Gastrocnemius medialis (tissue), 4 donors: ENCODE results near the gene TTC4. TPM values are rescaled to one million over a fixed set of nuclear protein-coding genes. Genes with fewer than 3 reads are reported as not detected.

Experiments
- ATAC-seq, 2 donors: fragments of 150-250 bp; one replicate each; pipeline ENCODE4 v1.9.1; 2016
- DNase-seq, 2 donors: peaks; one replicate each; pipeline ENCODE4 v3.0.0-alpha.2; 2019
- H3K27ac ChIP-seq, 4 donors: fragments of 200-600 bp; sonication (generic); 1 replicate in 1 of 4; 2 replicates in 3 of 4; pipeline ENCODE4 v1.5.1; 2016 to 2018; ENCODE audit warnings: mild to moderate bottlenecking in 2 of 4, moderate library complexity in 1 of 4
- H3K27me3 ChIP-seq, 3 donors: fragments of 200-600 bp; sonication (generic) in 2 of 3; 1 replicate in 1 of 3; 2 replicates in 2 of 3; pipeline versions ENCODE4 v1.5.1 to v1.6.0; 2016 to 2019; ENCODE audit warnings: mild to moderate bottlenecking in 1 of 3, moderate library complexity in 1 of 3
- H3K36me3 ChIP-seq, 2 donors: fragments of 200-600 bp; sonication (generic) in 1 of 2; one replicate each; pipeline ENCODE4 v1.5.1; 2017 to 2018
- H3K4me1 ChIP-seq, 2 donors: fragments of 200-600 bp; sonication (generic) in 1 of 2; one replicate each; pipeline ENCODE4 v1.5.1; 2016 to 2017; ENCODE audit warnings: mild to moderate bottlenecking in 2 of 2
- H3K4me3 ChIP-seq, 4 donors: fragments of 200-600 bp; sonication (generic) in 3 of 4; 1 replicate in 1 of 4; 2 replicates in 3 of 4; pipeline ENCODE4 v1.5.1; 2016 to 2019; ENCODE audit warnings: mild to moderate bottlenecking in 2 of 4
- H3K9me3 ChIP-seq, 3 donors: fragments of 200-600 bp; sonication (generic) in 2 of 3; 1 replicate in 1 of 3; 2 replicates in 2 of 3; pipeline ENCODE4 v1.5.1; 2016 to 2019
- POLR2A ChIP-seq, 2 donors: fragments of 450-650 bp; IDR thresholded peaks; one replicate each; pipeline ENCODE4 v1.6.1; 2017; ENCODE audit warnings: antibody characterized with exemption in 2 of 2, mild to moderate bottlenecking in 2 of 2, moderate library complexity in 2 of 2
- in situ Hi-C, 4 donors: fragments of 200-750 bp; cut with MboI; loops; one replicate each; pipeline versions ENCODE4 v1.15.0 to v1.8.0; 2017; ENCODE audit warnings: low sequenced_read_pairs in 4 of 4
- intact Hi-C: fragments of 100-400 bp; cut with DNase I; formaldehyde crosslinking; loops from one replicate; pipeline ENCODE4 v1.15.1; 2023; ENCODE audit warnings: low total_unique reads
- total RNA-seq, 4 donors: library from RNA; depleted of rRNA; stranded (reverse); fragments of >200 nt; gene quantifications; one replicate each; pipeline versions ENCODE4 v1.1.0 to v1.2.3, GENCODE V29; 2016
- TF ChIP-seq, protein P1 (sequence below), 5 experiments: fragments of 450-650 bp in 3 of 5; fragments of 200-600 bp in 2 of 5; sonication (generic) in 2 of 5; IDR thresholded peaks in 4 of 5; conservative IDR thresholded peaks in 1 of 5; 1 replicate in 4 of 5; 2 replicates in 1 of 5; pipeline ENCODE4 v1.5.1; 2016 to 2019; ENCODE audit warnings: antibody characterized with exemption in 5 of 5, mild to moderate bottlenecking in 3 of 5, moderate library complexity in 3 of 5

TTC4 gene
- total RNA-seq, 4 donors from 2014 or later, result 26.7 to 44.3 (median 31.4) TPM

DNA sequence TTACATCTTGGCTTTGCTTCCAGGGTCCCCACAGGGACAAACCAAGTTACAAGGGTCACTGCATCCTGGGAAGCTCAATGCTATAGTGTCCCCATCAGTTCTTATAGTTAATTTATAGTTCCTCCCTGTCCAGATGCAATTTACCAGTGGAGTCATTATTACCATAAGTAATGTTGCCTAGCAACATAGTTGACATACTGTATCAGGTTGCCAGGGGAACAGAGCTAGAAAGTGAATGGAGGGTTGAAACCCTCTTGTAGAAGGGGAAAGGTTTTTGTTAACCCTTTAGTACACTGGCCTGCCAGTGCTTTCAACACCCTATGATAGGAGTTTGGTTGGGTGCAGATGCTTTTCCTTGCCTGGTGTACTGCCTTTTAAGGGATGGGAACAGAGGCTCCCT, 34.3 kb upstream of the TTC4 start:
- DNase-seq (no peak), ATAC-seq (no peak)
- Histone ChIP-seq H3K36me3 (no peaks in the 10 kb centered on the region), H3K27me3 (no peaks in the 10 kb centered on the region), H3K27ac (no peak overlapping the region), H3K9me3 (no peaks in the 10 kb centered on the region), H3K4me1 (no peaks in the 10 kb centered on the region), H3K4me3 (no peak overlapping the region)
- TF ChIP-seq, protein P1, sequence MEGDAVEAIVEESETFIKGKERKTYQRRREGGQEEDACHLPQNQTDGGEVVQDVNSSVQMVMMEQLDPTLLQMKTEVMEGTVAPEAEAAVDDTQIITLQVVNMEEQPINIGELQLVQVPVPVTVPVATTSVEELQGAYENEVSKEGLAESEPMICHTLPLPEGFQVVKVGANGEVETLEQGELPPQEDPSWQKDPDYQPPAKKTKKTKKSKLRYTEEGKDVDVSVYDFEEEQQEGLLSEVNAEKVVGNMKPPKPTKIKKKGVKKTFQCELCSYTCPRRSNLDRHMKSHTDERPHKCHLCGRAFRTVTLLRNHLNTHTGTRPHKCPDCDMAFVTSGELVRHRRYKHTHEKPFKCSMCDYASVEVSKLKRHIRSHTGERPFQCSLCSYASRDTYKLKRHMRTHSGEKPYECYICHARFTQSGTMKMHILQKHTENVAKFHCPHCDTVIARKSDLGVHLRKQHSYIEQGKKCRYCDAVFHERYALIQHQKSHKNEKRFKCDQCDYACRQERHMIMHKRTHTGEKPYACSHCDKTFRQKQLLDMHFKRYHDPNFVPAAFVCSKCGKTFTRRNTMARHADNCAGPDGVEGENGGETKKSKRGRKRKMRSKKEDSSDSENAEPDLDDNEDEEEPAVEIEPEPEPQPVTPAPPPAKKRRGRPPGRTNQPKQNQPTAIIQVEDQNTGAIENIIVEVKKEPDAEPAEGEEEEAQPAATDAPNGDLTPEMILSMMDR (IDR thresholded peaks at IDR 0.05 in 4 of 5, conservative IDR thresholded peaks at IDR 0.05 in 1 of 5), result no peak
- no peak for TF ChIP-seq POLR2A (IDR thresholded peaks at IDR 0.05)
- in situ Hi-C loops, result no loop called here
- intact Hi-C loops, result no loop called here

DNA sequence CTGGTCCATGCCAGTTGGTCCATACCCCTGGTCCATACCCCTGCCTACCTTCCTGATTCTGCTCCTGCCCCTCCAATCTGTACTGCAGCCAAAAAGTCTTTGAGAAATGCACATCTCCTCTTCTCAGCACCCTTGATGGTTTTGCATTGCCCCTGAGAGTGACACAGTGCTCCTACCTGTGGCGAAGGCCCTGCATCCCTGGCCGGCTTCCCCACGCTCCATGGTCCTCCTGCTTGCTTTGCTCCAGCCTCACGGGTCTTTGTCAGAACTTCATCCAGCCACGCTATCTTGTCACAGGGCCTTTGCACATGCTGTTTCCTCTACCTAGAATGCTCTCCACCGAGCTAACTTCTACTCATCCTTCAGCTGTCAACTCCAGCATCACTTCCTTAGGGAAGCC, 32.2 kb upstream of the TTC4 start:
- in situ Hi-C loops (no loop called here), intact Hi-C loops (no loop called here)

DNA sequence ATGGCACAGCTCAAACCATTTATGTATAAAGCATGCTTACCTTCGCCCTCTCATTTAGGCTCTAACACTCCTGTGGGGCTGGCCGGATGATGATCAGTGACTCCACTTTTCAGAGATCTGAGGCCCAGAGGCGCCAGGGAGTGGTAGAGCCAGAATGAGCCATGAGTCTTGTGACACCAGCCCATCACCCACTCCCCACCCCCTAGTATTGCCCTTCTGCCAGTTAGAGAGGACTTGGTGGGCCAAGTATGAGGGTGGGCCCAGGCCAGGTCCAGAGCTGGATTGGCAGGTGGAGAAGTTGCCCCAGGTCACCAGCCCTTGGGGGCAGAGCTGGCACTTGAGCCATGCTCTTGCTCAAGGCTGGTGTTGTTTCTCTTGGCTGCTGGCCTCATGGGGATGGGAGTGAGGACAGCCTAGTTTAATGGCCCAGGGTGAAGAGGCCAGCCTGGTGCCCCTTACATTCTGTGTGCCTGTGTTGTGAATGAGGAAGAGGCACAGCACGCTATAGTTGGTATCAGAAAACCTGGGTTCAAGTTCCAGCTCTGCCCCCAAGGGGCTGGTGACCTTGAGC, 30.2 kb upstream of the TTC4 start:
- TF ChIP-seq, protein P1 (IDR thresholded peaks at IDR 0.05 in 4 of 5, conservative IDR thresholded peaks at IDR 0.05 in 1 of 5), result no peak
- TF ChIP-seq POLR2A (IDR thresholded peaks at IDR 0.05), result no peak
- ATAC-seq, result no peak
- Histone ChIP-seq H3K27ac (no peak overlapping the region), H3K4me3 (no peak overlapping the region), H3K36me3 (no peaks in the 10 kb centered on the region), H3K9me3 (no peaks in the 10 kb centered on the region), H3K4me1 (no peaks in the 10 kb centered on the region), H3K27me3 (no peaks in the 10 kb centered on the region)
- intact Hi-C loops, result no loop called here
- DNase-seq, result no peak
- in situ Hi-C loops, result no loop called here

More for the DNA sequence above, 32.2 kb upstream of the TTC4 start:
- DNase-seq (no peak), ATAC-seq (no peak)
- no peak overlapping the region for H3K27ac ChIP-seq
- H3K4me1 ChIP-seq, result no peaks in the 10 kb centered on the region
- H3K27me3 ChIP-seq, result no peaks in the 10 kb centered on the region
- no peak overlapping the region for H3K4me3 ChIP-seq
- TF ChIP-seq POLR2A (IDR thresholded peaks at IDR 0.05), result no peak
- TF ChIP-seq, protein P1 (IDR thresholded peaks at IDR 0.05 in 4 of 5, conservative IDR thresholded peaks at IDR 0.05 in 1 of 5), result no peak
- H3K9me3 ChIP-seq, result no peaks in the 10 kb centered on the region
- H3K36me3 ChIP-seq, result no peaks in the 10 kb centered on the region

DNA sequence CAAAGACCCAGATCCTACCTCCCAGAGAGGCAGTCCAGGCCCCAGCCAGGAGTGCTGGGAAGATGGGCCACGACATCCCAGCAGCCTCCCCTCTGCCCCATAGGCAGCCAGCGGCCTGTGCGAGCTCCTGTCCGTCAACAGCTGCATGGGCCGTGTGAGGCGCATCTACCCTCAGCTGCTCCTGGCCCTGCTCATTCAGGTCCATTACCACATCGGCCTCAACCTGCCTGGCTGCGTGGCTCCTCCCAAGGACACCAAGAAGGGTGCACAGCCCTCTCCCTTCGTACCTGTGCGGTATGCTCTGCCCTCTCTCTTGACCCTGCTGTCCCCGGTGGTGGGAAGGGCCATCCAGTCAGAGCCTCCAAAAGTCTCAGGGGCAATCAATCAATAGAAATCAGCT, 29.5 kb upstream of the TTC4 start:
- H3K36me3 ChIP-seq, result no peaks in the 10 kb centered on the region
- H3K27me3 ChIP-seq, result no peaks in the 10 kb centered on the region
- DNase-seq (no peak), ATAC-seq (no peak)
- H3K4me1 ChIP-seq, result no peaks in the 10 kb centered on the region
- no peaks in the 10 kb centered on the region for H3K9me3 ChIP-seq
- TF ChIP-seq, protein P1 (IDR thresholded peaks at IDR 0.05 in 4 of 5, conservative IDR thresholded peaks at IDR 0.05 in 1 of 5), result no peak
- intact Hi-C loops (no loop called here), in situ Hi-C loops (no loop called here)
- no peak overlapping the region for H3K27ac ChIP-seq
- no peak overlapping the region for H3K4me3 ChIP-seq

DNA sequence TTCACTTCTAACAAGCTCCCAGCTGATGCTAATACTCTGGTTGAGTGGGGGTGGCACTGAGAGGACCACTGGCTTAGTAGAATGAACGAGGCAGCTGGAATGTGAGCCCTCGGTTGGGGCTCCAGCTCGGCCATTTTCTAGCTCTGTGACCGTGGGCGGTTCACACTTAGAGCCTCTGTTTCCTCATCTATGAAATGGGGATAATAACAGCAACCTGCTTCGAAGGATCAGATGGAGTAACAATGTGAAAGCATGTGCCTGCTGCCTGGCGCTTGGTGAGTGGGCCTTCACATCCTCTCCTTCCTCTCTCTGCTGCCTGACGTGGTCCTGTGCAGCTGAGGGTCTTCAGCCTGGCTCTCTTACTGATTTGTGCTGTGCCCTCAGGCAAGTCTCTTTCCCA, 20.9 kb upstream of the TTC4 start:
- TF ChIP-seq POLR2A (IDR thresholded peaks at IDR 0.05), result no peak
- TF ChIP-seq, protein P1 (IDR thresholded peaks at IDR 0.05 in 4 of 5, conservative IDR thresholded peaks at IDR 0.05 in 1 of 5), result no peak
- H3K9me3 ChIP-seq, result no peaks in the 10 kb centered on the region
- H3K36me3 ChIP-seq, result no peaks in the 10 kb centered on the region
- in situ Hi-C loops, result no loop called here
- ATAC-seq (no peak), DNase-seq (no peak)
- intact Hi-C loops, result no loop called here
- no peaks in the 10 kb centered on the region for H3K4me1 ChIP-seq
- no peak overlapping the region for H3K4me3 ChIP-seq
- no peak overlapping the region for H3K27ac ChIP-seq
- H3K27me3 ChIP-seq, result no peaks in the 10 kb centered on the region
